HG03457 (cell line): ENCODE results near the gene ATRAID.

Source experiments
- ATAC-seq: cut with Tn5 transposase; IDR thresholded peaks from one replicate; pipeline ENCODE4 v1.9.1; 2021; ENCODE audit warnings: moderate number of reproducible peaks; ENCODE audit not compliant: unreplicated experiment

ATRAID gene

DNA sequence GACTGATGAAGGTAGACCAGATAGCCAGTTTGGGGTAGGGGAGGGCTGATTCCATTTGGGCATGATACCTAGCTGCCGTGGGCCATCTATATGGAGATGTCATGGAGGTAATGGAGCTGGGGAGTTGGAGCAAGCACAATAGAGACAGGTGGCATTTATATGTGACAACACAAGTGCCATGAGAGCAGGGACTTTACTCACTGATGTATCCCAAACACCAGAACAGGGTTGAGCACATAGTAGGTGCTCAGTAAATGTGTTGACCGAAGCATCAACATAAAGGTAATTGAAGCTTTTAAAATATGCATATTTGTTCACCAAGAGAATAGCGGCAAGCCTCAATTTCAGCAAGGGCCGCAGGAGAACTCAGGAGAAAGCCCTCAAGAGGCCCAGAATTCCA lies 36.1 kb downstream of the ATRAID start:
- no peak for ATAC-seq

DNA sequence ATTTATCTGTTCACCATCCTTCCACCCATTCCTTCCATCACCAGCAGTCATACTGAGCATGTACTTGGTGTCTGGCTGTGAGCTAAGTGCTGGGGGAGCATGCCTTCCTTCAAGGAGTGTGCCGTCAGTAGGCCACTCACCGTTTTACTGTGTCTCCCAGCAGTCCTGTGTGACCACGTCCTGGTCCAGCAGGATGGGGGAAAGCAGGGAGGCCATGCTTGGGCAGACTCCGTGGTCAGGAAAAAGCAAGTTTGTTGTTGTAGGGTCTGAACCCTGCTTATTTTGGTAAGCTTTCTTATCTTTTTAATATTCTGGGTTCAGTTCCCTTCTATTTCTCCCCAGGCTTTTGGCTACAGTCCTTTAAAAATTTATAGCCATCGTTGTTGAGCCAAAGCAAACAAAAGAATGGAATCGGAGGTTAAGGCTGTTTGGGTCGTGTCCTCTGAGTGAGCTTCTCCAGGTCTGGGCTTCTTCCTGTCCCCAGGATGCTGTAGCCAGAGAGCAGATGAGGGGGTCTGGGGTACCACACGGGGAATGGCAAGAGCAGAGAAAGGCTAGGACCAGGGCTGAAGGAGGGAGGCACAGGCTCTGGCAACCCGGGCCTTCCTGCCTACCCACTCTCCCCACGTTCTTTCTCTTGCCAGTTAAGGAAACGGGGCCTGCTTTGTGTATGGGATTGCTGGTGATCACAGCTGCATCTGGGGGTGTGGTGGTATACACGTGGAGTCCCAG lies 37.5 kb downstream of the ATRAID start:
- no peak for ATAC-seq

DNA sequence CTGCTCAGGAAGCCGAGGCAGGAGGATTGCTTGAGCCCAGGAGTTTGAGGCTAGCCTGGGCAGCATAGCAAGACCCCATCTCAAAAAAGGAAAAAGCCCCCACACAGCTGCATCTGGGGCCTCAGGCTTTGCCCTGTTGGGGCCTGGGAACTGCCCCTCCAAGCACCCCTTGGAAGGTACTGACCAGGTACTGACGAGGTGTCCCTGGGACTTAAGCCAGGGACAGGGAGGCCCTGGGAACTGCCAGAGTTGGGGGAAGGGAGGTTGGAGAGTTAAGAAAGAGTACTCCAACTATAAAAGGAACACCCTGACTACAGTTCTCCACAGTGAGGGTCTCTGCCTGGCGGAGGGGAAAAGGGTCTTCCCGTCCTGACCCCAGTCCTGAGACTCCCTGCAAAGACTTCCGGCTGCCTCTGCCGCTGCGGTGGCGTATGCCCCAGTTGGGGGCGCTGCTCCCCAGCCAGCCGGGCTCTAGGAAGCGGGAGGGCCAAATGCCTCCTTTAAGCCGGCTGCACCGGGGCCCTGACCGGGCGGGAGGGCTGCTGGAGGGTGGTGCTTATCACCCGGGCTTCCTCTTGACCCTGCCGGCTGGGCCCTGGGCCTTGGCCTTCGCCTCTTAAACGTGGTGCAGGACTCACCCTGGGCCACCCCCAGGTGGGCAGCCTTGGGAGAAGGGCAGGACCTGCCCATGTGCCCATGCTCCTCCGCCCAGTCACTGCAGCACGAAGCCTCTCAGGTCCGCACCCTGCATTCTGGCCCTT lies 38.2 kb downstream of the ATRAID start:
- ATAC-seq, result no peak

DNA sequence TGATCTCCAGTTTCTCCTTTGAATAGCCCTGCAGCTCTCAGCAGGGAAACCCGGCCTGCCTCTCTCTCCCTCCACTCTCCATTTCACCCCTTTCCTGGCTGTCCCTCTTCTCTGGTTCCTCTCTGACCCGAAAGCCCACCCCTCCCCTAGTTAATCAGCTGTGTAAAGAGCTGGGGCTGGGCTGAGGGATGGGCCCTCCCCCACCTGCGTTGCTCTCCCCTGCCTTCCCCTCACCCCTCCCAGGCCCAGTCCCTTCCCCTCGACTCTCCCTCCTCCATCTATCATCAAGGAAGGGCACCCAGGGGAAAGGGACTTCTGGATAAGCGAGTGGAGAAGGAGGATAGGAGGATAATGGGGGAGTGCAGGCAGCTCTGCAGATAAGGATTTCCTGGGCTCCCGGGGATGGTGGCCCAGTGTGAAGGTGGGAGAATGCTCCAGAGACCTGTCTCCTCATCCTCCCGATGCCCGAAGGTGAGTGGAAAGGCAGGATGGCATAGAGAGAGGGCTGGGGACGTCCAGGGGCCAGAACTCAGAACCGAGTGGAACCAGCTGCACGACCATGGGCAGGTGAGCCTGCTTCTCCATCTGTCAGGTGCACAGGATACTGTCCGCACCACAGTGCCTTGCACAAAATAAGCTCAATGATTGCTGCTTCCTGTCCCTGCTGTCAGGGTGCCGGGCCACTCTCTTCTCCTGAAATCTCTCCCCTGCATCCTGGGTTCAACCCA lies 39.0 kb downstream of the ATRAID start:
- no peak for ATAC-seq

DNA sequence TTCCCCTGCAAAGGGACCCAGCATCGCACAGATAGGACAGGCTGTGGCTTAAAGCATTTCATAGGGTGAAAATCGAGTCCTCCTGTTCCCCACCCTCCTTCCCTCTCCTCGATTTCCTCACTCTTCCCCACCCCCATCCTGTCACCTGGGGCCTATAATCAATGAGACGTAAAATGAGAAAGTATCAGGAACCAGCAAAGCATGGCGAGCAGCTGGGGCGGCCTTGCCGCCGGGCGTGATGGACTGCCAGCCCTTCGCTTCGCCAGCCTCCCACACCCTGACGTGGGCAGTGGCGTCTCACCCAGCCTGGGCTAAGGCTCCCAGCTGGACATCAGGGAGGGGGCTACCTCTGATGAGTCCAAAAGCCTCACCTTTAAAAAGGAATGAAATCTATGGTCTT lies 39.9 kb downstream of the ATRAID start:
- ATAC-seq, result no peak

DNA sequence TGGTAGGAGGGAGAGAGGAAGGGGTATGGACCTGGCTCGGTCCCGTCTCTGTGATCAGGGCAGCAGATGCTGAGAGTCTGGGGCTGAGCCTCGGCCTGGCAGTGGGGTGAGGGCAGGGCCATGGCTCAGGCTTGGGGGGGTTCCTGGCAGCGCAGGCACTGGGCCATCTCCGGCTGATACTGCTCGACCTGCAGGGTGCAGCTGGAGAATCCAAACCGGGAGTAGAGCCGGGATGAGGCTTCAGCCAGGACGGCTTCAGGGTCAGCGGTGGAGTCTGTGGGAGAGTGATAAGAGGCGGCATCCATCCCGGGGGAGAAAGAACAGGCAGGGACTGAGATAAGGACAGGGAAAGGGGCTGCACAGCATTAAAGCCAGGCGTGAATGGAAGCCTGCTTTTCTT lies 43.3 kb downstream of the ATRAID start:
- ATAC-seq, result no peak

DNA sequence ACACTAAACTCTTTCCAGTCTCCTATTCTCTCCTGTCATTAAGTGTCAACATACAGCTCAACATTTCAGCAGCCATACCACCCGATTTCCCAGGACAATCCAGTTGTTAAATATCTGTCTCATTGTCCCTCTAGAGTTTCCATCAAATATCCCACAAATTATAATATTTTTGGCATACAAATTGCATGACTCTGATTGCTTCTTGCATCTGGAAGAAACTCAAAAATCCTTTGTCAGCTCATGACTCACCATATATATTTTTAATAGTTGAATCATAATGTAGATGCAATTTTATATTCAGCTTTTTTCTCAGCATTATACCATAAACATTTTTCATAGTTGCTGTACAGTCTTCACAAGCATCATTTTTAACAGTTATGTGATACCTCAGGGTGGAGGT lies 43.8 kb downstream of the ATRAID start:
- ATAC-seq, result no peak

DNA sequence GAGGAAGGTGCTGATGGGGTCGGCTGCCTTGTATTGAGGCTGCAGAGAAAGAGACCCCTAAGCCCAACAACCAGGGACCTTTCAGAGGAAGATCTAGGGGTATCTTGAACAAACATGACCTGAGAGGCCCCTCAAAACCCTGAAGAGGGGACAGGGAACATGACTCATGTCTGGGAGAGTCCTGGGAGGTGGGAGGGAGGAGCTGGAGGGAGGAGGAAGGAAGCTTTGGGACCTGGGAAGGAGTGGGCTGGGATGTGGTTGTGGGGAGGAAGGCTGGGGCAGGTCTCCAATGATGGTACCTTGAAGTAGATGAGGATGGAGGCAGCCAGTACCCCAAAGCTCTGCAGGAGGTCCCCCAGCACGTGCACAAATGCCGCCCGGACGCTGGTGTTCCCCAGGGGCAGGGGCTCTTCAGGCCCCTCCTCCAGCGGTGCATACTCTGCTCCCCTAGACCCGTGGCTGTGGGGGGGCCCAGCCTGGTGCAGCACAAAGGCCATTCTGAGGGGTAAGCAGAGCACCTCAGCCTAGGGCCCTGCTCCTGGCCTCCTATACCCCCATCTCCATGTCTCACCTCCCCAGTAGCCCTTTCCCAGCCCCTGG lies 45.1 kb downstream of the ATRAID start:
- ATAC-seq, result no peak

DNA sequence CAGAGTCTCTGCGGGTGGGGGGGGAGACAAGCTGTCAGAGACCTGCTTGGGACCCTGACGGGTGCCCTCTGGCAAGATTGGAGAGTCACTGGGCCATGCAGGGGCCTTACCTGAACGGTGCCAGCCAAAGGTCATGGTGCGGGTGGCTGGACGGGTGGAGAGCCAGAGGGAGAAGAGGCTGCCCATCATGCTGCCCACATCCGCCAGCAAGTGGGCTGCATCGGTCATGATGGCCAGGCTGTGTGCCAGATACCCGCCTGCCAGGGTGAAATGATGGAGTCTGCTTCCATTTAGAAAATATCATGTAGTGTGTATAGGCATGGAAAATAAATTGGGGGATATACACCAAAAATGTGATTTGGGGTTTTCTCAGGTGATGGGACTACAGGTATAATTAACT lies 46.2 kb downstream of the ATRAID start:
- ATAC-seq, result no peak

DNA sequence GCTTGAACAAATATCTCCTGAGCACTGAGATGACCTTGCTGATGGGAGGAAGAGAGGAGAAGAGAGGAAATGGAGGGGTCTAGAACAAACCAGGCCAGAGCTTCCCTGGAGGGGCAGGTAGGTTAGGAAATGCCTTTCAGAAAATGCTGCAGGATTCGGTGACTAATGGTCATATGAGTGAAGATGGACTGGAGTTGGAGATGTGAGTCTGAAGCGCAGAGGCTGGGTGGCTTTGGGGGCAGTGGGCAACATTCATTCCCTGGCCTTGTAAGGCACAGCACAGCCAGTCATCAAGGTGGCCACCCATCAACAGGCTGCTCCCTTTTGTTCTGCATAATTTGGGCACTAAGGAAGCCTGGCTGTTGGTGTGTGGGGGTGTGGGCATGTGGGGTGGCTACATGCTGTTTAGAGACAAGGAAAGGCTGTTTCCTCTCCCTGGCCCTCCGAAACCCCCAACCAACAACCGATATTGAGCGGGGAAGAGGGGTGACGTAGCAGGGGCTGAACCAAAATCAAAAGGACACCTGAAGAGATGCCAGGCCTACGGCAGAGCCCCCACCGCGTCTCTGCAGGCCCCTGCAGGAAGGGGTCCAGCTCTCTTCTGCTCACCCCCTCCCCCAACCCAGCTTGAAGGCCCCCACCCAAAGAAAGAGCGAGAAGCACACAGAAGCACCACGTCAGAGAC lies 49.5 kb downstream of the ATRAID start:
- no peak for ATAC-seq

DNA sequence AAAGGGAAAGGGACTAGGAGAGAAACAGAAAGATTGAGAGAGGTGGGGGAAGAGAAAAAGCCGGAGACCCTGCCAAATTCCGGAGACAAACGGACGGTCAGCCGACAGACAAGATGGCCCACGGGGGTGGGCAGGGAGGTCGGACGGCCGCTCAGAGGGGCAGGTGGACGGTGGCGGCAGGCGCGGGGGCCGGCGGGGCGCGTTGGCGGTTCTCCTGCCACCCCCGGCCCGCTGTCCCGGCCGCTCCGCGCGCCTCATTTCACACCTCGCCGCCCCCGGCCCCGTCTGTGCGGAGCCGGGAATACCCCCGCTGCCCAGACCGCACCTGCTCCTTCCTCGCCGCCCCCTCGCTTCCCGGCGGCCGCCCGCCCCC lies 50.1 kb downstream of the ATRAID start:
- no peak for ATAC-seq

DNA sequence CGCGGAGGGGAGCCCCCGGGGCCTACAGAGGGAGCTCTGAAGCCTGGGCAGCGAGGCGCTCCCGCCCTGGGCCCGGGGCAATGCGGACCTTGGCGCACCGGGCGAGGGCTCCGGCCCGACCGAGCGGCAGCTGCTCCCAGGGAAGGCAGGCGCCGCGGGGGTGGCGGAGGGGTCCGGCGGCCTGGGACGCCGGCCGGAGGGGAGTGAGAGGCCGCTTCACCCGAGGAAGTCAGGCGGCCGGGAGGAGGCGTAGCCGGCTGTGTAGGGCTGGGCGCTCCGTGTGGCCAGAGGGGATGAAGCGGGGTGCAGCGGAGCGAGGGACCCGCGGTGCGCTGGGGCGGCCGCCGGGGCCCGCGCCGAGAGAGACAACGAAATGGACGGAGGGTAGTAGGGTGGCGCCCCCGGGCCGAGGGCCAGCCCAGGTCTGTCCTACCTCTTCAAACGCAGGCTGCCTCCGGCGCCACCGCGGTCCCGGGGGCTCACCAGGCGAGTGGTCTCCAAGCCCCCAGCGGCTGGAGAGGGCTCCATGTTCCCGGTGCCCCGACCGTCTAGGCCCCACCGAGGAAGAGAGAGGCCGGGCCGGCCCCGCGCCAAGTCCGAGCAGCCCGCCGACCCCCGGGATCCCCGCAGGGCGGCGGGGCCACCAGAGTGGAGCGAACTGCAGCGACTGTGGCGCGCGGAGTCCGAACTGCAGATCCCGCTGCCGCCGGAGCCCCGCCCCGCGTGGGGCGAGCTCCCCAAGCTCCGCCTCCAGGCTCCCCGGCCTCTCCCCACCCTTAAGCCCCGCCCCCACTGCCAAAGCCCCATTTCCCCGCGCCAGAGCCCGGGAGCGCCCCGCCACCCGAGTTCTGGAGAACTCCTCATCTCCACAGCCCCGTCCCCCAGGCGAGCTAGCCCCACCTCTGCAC lies 50.8 kb downstream of the ATRAID start, which contains the start of gene SLC30A3:
Gene SLC30A3, minus strand, starts transcription at position 669 of the 908 bp plus-strand sequence. Its CDS starts 141 bp downstream, at position 528.
- ATAC-seq, result no peak

DNA sequence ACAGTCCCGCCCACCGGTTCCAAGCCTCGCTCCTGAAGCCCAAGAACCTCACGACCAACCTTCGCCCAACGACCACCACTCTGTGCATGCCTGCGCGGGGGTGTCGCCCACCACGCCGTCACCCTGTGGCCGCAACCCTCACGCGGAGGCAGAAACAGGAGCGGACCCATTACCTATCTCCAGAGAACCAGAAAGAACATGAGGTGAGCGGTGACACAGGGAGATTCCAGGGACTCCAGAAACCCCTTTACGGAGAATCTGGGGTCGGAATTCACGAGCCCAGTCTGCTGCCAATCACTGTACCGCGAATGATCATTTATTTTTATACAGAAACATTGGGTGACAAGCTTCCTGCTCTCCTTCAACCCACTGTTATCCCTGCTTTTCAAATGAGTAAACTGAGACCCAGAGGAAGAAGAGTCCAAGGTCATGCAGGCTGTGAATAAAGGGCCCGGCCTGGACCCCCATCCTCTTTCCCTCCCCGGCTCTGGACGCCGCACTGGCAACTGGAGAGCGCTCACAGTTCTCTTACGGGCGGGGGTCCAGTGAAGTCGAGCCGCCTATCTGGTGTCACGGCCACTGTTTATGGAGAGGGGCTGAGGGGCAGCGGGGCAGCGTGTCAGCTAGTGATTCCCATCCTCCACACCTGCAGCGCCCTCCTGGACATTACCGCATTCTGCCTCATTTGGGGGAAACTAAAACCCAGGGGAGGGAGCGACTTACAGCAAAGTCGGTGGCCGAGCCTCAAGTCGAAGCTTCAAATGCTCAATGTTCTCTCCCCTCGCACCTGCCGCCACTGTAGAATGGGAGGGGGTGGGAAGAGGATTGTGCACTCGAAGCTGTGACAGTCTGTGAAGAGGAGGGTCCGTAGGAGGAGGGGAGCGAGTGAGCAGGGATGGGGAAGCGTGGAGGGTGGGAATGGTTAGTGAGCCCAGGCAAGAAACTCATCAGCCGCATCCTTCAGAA lies 51.7 kb downstream of the ATRAID start:
- no peak for ATAC-seq

DNA sequence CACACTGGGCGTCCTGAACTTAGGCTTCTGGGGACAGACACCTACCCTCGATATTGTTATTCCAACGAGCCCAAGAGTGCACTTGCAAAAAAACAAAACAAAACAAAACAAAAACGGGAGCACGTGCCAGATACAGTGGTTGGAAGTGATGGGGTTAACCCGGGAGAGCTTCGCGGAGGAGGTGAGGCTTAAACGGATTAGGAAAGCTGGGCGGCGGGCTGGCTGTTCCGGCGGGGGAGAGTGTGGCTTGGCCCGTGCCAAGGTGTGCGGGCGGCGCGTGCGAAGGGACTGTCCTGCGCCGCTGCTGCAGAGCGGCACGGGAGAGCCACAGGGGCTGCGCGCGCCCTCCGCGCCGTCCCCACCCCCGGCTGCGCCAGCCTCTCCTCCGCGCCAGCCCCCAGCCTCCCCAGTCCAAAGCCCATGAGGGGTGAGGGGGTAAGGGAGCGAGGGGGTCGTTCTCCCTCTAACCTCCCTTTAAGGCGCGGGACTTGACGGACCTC lies 52.5 kb downstream of the ATRAID start:
- ATAC-seq, result no peak

DNA sequence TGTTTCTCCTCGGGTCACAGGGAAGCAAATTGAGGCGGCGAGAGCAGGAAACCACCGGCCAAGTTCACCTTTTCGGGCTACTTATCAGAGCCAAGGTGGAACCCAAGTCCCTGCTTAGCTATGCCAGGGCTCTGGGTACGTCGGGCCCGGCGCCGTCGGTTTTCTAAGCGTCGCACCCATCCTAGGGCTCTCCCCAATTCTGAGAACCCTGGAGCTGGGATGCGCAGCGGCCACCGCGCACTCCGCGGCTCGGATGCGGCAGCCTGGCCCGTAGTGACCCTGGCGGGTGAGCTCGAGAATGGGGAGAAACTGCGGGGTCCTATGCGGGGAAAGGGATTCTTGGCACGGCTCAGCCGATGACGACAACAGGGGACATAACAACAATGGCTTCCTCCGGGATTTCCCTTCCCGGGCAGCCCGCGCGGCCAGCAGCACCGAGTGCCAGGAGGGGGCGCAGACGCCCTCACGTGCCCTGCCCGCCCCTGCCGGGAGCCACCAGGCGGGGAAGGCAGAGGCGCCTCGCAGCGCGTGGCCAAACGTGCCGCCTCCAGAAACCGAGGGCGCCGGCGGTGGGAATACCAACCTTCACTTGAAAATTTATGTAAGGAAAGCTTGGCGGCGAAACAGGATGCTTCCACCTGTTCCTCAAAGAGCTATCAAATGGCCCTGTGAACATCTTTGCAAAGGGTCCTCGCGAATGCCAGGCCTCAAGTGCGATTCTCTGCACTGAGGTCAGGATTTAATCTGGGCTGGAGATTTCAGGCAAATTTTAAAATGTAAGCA lies 53.1 kb downstream of the ATRAID start:
- ATAC-seq, result no peak

DNA sequence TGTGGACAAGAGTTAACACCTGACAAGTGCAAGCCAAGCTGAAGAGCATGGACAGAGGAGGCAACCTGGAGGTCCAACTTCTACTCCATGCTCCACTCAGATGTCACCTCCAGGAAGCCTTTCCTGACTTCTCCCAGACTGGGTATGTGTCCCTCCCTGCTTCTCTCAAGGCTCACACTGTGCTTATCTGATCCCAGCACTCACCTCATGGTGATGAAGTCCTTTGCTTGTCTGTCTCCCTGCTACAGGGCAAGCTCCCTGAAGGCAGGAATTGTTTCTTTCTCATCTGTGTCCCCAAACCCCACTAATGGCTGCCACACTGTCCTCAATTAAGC lies 53.7 kb downstream of the ATRAID start:
- no peak for ATAC-seq
